GM12878 (cell line): Measurements from ENCODE around the gene ANP32B. TPM values are rescaled to one million over a fixed set of nuclear protein-coding genes. Genes with fewer than 3 reads are reported as not detected.
A peak's percentile ranks its signal among the peaks of the same experiment; 100 is the strongest.

Source experiments
- ATF7 ChIP-seq: fragments of 450-650 bp; IDR thresholded peaks from 2 replicates; pipeline ENCODE4 v1.6.1; 2016; ENCODE audit warnings: low read depth, mild to moderate bottlenecking
- CBFB ChIP-seq: IDR thresholded peaks from 2 replicates; pipeline ENCODE4 v1.6.1; 2016; ENCODE audit warnings: antibody characterized with exemption, low read depth
- CHD4 ChIP-seq: fragments of 200-600 bp; sonication (generic); IDR thresholded peaks from 2 replicates; pipeline ENCODE4 v1.6.1; 2016; ENCODE audit warnings: mild to moderate bottlenecking
- DPF2 ChIP-seq: fragments of 450-650 bp; IDR thresholded peaks from 2 replicates; pipeline ENCODE4 v1.6.1; 2017; ENCODE audit warnings: mild to moderate bottlenecking
- ESRRA ChIP-seq: IDR thresholded peaks from 2 replicates; pipeline ENCODE4 v1.6.1; 2012; ENCODE audit warnings: mild to moderate bottlenecking, low read length, improper control_type of control experiment
- EZH2 ChIP-seq: IDR thresholded peaks from 2 replicates; pipeline ENCODE4 v1.6.1; 2012; ENCODE audit warnings: low read depth, mild to moderate bottlenecking, control low read depth, inconsistent platforms, low read length, borderline replicate concordance; ENCODE audit not compliant: control insufficient read depth
- FOS ChIP-seq: IDR thresholded peaks from 3 replicates; pipeline ENCODE4 v1.6.1; 2011; ENCODE audit warnings: borderline replicate concordance; ENCODE audit not compliant: insufficient read length; ENCODE audit errors: extremely low read depth
- HCFC1 ChIP-seq: fragments of 150-350 bp; IDR thresholded peaks from 2 replicates; pipeline ENCODE4 v1.6.1; 2014; ENCODE audit warnings: low read length
- HDGF ChIP-seq: fragments of 450-650 bp; IDR thresholded peaks from 2 replicates; pipeline ENCODE4 v1.6.1; 2016; ENCODE audit warnings: antibody characterized with exemption
- IRF4 ChIP-seq: IDR thresholded peaks from 2 replicates; pipeline ENCODE4 v1.6.1; 2011; ENCODE audit warnings: low read depth, low read length
- KAT2A ChIP-seq: conservative IDR thresholded peaks from 2 replicates; pipeline ENCODE4 v1.6.1; 2011; ENCODE audit warnings: low read depth, low read length; ENCODE audit not compliant: control insufficient read depth
- NFIC ChIP-seq: IDR thresholded peaks from 2 replicates; pipeline ENCODE4 v1.6.1; 2012; ENCODE audit warnings: low read depth, mild to moderate bottlenecking, inconsistent platforms, low read length, moderate library complexity
- PAX5 ChIP-seq: IDR thresholded peaks from 2 replicates; pipeline ENCODE4 v1.6.1; 2011; ENCODE audit warnings: low read depth, low read length, borderline replicate concordance
- POLR2AphosphoS5 ChIP-seq: IDR thresholded peaks from 2 replicates; pipeline ENCODE4 v1.6.1; 2011; ENCODE audit warnings: mild to moderate bottlenecking, low read length, inconsistent platforms
- RCOR1 ChIP-seq: conservative IDR thresholded peaks from 2 replicates; pipeline ENCODE4 v1.6.1; 2012; ENCODE audit warnings: low read depth, low read length, improper control_type of control experiment
- RUNX3 ChIP-seq: IDR thresholded peaks from 2 replicates; pipeline ENCODE4 v1.6.1; 2012; ENCODE audit warnings: low read length, inconsistent platforms
- SREBF2 ChIP-seq: IDR thresholded peaks from 2 replicates; pipeline ENCODE4 v1.6.1; 2012; ENCODE audit warnings: mild to moderate bottlenecking, low read length
- YBX1 ChIP-seq: fragments of 450-650 bp; IDR thresholded peaks from 2 replicates; pipeline ENCODE4 v1.6.1; 2016; ENCODE audit warnings: antibody characterized with exemption
- ZNF207 ChIP-seq: fragments of 450-650 bp; IDR thresholded peaks from 2 replicates; pipeline ENCODE4 v1.6.1; 2014; ENCODE audit warnings: antibody characterized with exemption, mild to moderate bottlenecking, borderline replicate concordance
- ZNF24 ChIP-seq: fragments of 450-650 bp; IDR thresholded peaks from 2 replicates; pipeline ENCODE4 v1.6.1; 2017; ENCODE audit warnings: antibody characterized with exemption, mild to moderate bottlenecking
- ZNF384 ChIP-seq: IDR thresholded peaks from 2 replicates; pipeline ENCODE4 v1.6.1; 2012; ENCODE audit warnings: low read depth, mild to moderate bottlenecking, low read length, improper control_type of control experiment, borderline replicate concordance
- polyA plus RNA-seq, 11 experiments: library from polyadenylated mRNA; depleted of rRNA in 4 of 11; unstranded in 6 of 11; stranded (reverse) in 5 of 11; fragments of >200 nt; fragmentation: Nextera tagmentation in 4 of 11; fragmentation: Illumina TruSeq in 1 of 11; extraction: Ambion mirVana in 4 of 11; extraction: Trizol in 1 of 11; gene quantifications; 1 replicate in 1 of 11; 2 replicates in 10 of 11; pipeline versions ENCODE4 v1.2.1 to v1.2.3, GENCODE V29; 2011 to 2016; ENCODE audit warnings: inconsistent platforms in 2 of 11, missing spikeins in 2 of 11, low read depth in 1 of 11
- total RNA-seq, 4 experiments: library from RNA; depleted of rRNA in 3 of 4; stranded (reverse); fragments of >200 nt in 3 of 4; fragmentation: Illumina TruSeq in 1 of 4; extraction: Trizol in 1 of 4; gene quantifications; 2 replicates each; pipeline versions ENCODE4 v1.2.1 to v1.2.3, GENCODE V29; 2013 to 2021
- TF ChIP-seq, protein P1 (sequence below): fragments of 450-650 bp; IDR thresholded peaks from 2 replicates; pipeline ENCODE4 v1.6.1; 2017; ENCODE audit warnings: mild to moderate bottlenecking, moderate library complexity
- TF ChIP-seq, protein P2 (sequence below): fragments of 450-650 bp; formaldehyde crosslinking; IDR thresholded peaks from 2 replicates; pipeline ENCODE4 v1.4.0; 2022; ENCODE audit warnings: mild to moderate bottlenecking, moderate library complexity
- TF ChIP-seq, protein P3 (sequence below): IDR thresholded peaks from 2 replicates; pipeline ENCODE4 v1.6.1; 2012; ENCODE audit warnings: low read depth, low read length, improper control_type of control experiment

ANP32B gene
- total and polyA plus RNA-seq, 10 of the 15 experiments (the other 5 are each of a cell fraction or from before 2014, with no cell fraction given), result 24.5 to 419 (median 171) TPM

DNA sequence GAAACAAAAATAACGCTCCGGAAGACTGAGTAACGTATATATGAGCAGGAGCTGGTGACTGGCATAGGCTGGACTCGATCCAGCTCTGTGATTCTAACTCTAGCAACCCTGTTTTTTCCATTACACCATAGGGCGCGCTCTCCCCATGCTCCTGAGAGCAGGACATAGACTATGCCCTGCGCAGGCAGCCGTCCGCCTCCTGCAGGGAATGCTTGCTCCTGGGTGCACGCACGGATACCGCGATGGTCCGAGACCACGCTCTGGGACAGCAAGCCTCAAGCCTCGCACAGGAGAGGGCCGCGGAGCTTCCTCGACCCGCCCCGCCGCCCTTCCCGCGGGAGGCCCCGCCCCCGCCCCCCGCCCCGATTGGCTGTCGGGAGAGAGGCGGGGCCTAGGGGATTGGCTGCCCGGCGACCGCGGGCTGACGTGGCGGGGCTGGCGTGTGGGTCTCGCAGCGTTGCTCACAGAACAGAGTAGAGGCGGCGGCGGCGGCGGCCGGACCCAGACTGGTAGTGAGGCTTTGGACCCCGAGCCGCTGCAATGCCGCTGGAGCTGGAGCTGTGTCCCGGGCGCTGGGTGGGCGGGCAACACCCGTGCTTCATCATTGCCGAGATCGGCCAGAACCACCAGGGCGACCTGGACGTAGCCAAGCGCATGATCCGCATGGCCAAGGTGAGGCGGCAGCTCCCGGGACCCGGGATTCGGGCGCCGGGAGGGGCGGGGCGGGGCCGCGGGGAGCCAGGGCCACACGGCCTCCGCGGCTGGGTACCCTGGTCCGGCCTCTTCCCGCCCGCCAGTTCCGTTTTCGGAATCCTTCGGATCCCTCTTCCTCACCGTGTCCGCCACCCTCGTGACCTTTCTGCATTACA is 73.4 kb downstream of the ANP32B start, which contains the start of gene NANS (continued):
- TF ChIP-seq, protein P1, sequence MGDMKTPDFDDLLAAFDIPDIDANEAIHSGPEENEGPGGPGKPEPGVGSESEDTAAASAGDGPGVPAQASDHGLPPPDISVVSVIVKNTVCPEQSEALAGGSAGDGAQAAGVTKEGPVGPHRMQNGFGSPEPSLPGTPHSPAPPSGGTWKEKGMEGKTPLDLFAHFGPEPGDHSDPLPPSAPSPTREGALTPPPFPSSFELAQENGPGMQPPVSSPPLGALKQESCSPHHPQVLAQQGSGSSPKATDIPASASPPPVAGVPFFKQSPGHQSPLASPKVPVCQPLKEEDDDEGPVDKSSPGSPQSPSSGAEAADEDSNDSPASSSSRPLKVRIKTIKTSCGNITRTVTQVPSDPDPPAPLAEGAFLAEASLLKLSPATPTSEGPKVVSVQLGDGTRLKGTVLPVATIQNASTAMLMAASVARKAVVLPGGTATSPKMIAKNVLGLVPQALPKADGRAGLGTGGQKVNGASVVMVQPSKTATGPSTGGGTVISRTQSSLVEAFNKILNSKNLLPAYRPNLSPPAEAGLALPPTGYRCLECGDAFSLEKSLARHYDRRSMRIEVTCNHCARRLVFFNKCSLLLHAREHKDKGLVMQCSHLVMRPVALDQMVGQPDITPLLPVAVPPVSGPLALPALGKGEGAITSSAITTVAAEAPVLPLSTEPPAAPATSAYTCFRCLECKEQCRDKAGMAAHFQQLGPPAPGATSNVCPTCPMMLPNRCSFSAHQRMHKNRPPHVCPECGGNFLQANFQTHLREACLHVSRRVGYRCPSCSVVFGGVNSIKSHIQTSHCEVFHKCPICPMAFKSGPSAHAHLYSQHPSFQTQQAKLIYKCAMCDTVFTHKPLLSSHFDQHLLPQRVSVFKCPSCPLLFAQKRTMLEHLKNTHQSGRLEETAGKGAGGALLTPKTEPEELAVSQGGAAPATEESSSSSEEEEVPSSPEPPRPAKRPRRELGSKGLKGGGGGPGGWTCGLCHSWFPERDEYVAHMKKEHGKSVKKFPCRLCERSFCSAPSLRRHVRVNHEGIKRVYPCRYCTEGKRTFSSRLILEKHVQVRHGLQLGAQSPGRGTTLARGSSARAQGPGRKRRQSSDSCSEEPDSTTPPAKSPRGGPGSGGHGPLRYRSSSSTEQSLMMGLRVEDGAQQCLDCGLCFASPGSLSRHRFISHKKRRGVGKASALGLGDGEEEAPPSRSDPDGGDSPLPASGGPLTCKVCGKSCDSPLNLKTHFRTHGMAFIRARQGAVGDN, result peak; percentile 78; the same call in 1 of the 2 replicates
- TF ChIP-seq ZNF24 (peak; percentile 28; the same call in 1 of the 2 replicates), RUNX3 (no peak), IRF4 (no peak), NFIC (no peak), POLR2AphosphoS5 (peak; percentile 94), CBFB (peak; percentile 25; the same call in 1 of the 2 replicates), HCFC1 (no peak), ESRRA (no peak), ZNF384 (no peak), CHD4 (no peak), EZH2 (no peak), HDGF (no peak), SREBF2 (no peak), KAT2A (no peak), DPF2 (peak; percentile 81), RCOR1 (no peak), PAX5 (no peak), FOS (no peak), ATF7 (no peak), YBX1 (no peak), ZNF207 (no peak)
- TF ChIP-seq, protein P2, sequence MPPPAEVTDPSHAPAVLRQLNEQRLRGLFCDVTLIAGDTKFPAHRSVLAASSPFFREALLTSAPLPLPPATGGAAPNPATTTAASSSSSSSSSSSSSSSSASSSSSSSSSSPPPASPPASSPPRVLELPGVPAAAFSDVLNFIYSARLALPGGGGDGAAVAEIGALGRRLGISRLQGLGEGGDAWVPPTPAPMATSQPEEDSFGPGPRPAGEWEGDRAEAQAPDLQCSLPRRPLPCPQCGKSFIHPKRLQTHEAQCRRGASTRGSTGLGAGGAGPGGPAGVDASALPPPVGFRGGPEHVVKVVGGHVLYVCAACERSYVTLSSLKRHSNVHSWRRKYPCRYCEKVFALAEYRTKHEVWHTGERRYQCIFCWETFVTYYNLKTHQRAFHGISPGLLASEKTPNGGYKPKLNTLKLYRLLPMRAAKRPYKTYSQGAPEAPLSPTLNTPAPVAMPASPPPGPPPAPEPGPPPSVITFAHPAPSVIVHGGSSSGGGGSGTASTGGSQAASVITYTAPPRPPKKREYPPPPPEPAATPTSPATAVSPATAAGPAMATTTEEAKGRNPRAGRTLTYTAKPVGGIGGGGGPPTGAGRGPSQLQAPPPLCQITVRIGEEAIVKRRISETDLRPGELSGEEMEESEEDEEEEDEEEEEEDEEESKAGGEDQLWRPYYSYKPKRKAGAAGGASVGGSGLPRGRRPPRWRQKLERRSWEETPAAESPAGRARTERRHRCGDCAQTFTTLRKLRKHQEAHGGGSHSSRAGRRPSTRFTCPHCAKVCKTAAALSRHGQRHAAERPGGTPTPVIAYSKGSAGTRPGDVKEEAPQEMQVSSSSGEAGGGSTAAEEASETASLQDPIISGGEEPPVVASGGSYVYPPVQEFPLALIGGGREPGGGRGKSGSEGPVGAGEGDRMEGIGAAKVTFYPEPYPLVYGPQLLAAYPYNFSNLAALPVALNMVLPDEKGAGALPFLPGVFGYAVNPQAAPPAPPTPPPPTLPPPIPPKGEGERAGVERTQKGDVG, result no peak
- TF ChIP-seq, protein P3, sequence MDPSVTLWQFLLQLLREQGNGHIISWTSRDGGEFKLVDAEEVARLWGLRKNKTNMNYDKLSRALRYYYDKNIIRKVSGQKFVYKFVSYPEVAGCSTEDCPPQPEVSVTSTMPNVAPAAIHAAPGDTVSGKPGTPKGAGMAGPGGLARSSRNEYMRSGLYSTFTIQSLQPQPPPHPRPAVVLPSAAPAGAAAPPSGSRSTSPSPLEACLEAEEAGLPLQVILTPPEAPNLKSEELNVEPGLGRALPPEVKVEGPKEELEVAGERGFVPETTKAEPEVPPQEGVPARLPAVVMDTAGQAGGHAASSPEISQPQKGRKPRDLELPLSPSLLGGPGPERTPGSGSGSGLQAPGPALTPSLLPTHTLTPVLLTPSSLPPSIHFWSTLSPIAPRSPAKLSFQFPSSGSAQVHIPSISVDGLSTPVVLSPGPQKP, result no peak
